Small intestine (tissue), 7 donors: Measurements from ENCODE around the gene ITSN2. TPM values are rescaled to one million over a fixed set of nuclear protein-coding genes. Genes with fewer than 3 reads are reported as not detected.

ENCODE experiments used
- DNase-seq, 2 donors: peaks; one replicate each; pipeline versions ENCODE4 v3.0.0 to v3.0.0-alpha.2; 2013
- FAIRE-seq: peaks from 2 replicates; lab custom pipeline; 2012; peaks lifted over from hg19 to GRCh38; lab: Jason Lieb, UNC
- H3K27ac ChIP-seq, 3 donors: one replicate each; pipeline ENCODE4 v1.5.1; 2013; ENCODE audit warnings: low read length in 2 of 3, mild to moderate bottlenecking in 2 of 3, control low read depth in 1 of 3, inconsistent platforms in 1 of 3, low read depth in 1 of 3, moderate library complexity in 1 of 3
- H3K27me3 ChIP-seq, 3 donors: one replicate each; pipeline ENCODE4 v1.6.1; 2013; ENCODE audit warnings: low read length in 3 of 3, inconsistent platforms in 1 of 3; ENCODE audit not compliant: control insufficient read depth in 3 of 3, insufficient read depth in 3 of 3
- H3K36me3 ChIP-seq, 3 donors: one replicate each; pipeline ENCODE4 v1.6.1; 2013; ENCODE audit warnings: low read length in 3 of 3, inconsistent platforms in 1 of 3, low read depth in 1 of 3, mild to moderate bottlenecking in 1 of 3, moderate library complexity in 1 of 3; ENCODE audit not compliant: control insufficient read depth in 3 of 3, insufficient read depth in 2 of 3
- H3K4me1 ChIP-seq, 3 donors: one replicate each; pipeline ENCODE4 v1.6.1; 2013; ENCODE audit warnings: low read length in 2 of 3, inconsistent platforms in 1 of 3, low read depth in 1 of 3, mild to moderate bottlenecking in 1 of 3, moderate library complexity in 1 of 3; ENCODE audit not compliant: control insufficient read depth in 3 of 3, insufficient read depth in 2 of 3
- H3K4me3 ChIP-seq, 3 donors: one replicate each; pipeline ENCODE4 v1.5.1; 2013; ENCODE audit warnings: low read length in 3 of 3, control low read depth in 1 of 3, inconsistent platforms in 1 of 3, low read depth in 1 of 3, mild to moderate bottlenecking in 1 of 3, moderate library complexity in 1 of 3
- H3K9me3 ChIP-seq, 2 donors: one replicate each; pipeline ENCODE4 v1.6.1; 2013; ENCODE audit warnings: low read depth in 1 of 2, low read length in 1 of 2; ENCODE audit not compliant: control insufficient read depth in 2 of 2, insufficient read depth in 1 of 2
- WGBS, 3 donors: extraction: QIAGEN DNeasy Blood & Tissue Kit; methylation state at CpG; one replicate each; pipeline ENCODE4 v1.1.7; 2013; 5-methylcytosine and 5-hydroxymethylcytosine counted together
- polyA plus RNA-seq, 4 donors: library from polyadenylated mRNA; stranded (reverse) in 3 of 4; unstranded in 1 of 4; fragments of 200-250 nt in 3 of 4; fragments of 120-200 nt in 1 of 4; gene quantifications; one replicate each; pipeline versions ENCODE4 v1.2.1 to v1.2.3, GENCODE V29; 2013
- donor health status: healthy with polysubstance abuse.
- donor health status: control.
- donor health status: control.
- donor health status: Bipolar disorder and iron deficiency.
- donor health status: healthy.

The ITSN2 gene
- polyA plus RNA-seq, 4 donors = 16.3 to 37.1 (median 29.5) TPM

GRCh38 chr2:24247592-24247991, 112.7 kb downstream of the ITSN2 start:
- Histone ChIP-seq H3K4me1 (no peaks in the 10 kb centered on the region), H3K9me3 (no peaks in the 10 kb centered on the region), H3K27me3 (no peaks in the 10 kb centered on the region), H3K4me3 (no peak overlapping the region), H3K27ac (no peak overlapping the region), H3K36me3 (peaks cover 5 to 11% (median 11%) of the 10 kb centered on the region in 3 donors)
- 74 to 80% (median 74%) methylated on average over 3 of the region's 3 CpGs for WGBS, 3 donors
- FAIRE-seq (no peak), DNase-seq (no peak)

DNA sequence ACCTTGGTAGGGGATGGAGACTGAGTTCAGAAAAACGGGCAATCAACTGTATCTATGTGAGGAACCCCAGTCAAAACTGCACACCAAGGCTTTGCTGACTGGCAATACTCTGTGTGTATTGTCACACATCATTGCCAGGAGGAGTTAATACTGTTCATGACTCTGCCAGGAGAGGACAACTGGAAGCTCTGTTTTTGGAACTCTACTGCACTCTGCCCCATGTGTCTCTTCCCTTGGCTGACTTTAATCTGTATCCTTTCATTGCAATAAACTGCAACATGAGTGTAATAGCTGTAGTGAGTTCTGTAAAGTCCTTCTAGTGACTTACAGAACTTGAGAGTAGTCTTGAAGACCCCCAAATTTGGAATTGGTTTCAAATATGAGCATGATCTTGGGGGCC, 113.2 kb downstream of the ITSN2 start:
- no peak for FAIRE-seq
- H3K27me3 ChIP-seq = no peaks in the 10 kb centered on the region

DNA sequence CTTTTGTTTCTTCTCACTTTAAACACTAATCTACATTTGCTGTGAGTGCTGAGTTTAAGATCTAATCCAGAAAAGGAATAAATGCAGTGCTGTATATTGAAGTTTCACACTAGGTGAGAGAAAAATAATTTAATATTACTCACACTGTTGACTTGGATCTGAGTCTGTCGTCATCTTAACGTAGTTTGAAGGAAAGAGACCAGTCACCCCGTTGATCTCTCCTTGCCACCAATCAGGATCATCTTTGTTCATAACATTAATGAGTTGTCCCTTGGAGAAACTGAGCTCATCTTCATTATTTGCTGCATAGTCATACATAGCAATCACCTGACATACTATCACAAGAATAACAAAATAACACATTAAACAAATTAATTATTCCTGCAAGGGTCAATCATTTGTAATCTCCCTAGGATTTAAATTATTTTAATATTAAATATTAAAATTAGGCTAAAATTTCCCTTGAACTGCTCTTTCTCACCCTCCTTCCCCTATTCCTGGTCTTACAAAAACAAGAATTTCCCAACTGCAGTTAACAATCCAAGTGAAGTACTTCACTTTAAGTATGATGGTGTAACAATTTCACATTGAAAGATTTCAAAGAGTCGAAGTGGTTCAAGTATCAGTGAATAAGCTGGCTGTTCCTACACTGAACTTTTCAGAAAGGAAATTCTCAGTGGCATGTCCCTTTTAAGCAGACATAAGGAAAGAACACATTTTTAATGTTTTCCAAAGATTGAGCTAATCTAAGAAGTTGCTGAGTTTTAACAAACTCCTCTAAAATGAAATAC, 114.2 kb downstream of the ITSN2 start:
- Histone ChIP-seq H3K4me3 (no peak overlapping the region), H3K27me3 (no peaks in the 10 kb centered on the region), H3K27ac (no peak overlapping the region), H3K4me1 (no peaks in the 10 kb centered on the region), H3K36me3 (peaks cover 5 to 11% (median 11%) of the 10 kb centered on the region in 3 donors), H3K9me3 (no peaks in the 10 kb centered on the region)
- DNase-seq (no peak), FAIRE-seq (no peak)
- 92 to 97% (median 95%) methylated on average over 4 of the region's 4 CpGs for WGBS, 3 donors

More for the DNA sequence above, 113.2 kb downstream of the ITSN2 start:
- H3K9me3 ChIP-seq = no peaks in the 10 kb centered on the region
- 93 to 100% (median 97%) methylated on average over 1 of the region's 1 CpG for WGBS, 3 donors
- no peak overlapping the region for H3K27ac ChIP-seq
- DNase-seq = no peak
- H3K36me3 ChIP-seq = peaks cover 5 to 11% (median 11%) of the 10 kb centered on the region in 3 donors
- no peak overlapping the region for H3K4me3 ChIP-seq
- no peaks in the 10 kb centered on the region for H3K4me1 ChIP-seq

- H3K27me3 ChIP-seq = no peaks in the 10 kb centered on the region
- H3K27ac ChIP-seq = no peak overlapping the region
- no peaks in the 10 kb centered on the region for H3K4me1 ChIP-seq
- no peaks in the 10 kb centered on the region for H3K9me3 ChIP-seq
- FAIRE-seq = no peak
- H3K36me3 ChIP-seq = peaks cover 3 to 7% (median 4%) of the 10 kb centered on the region in 3 donors
- no peak overlapping the region for H3K4me3 ChIP-seq
- no peak for DNase-seq
These were observed 118.8 kb downstream of the ITSN2 start for GRCh38 chr2:24241528-24241927.

GRCh38 chr2:24239553-24239952, 120.8 kb downstream of the ITSN2 start:
- FAIRE-seq (no peak), DNase-seq (no peak)
- H3K4me3 ChIP-seq = no peak overlapping the region
- H3K9me3 ChIP-seq = no peaks in the 10 kb centered on the region
- no peaks in the 10 kb centered on the region for H3K27me3 ChIP-seq
- WGBS, 3 donors = 97 to 100% (median 98%) methylated on average over 1 of the region's 1 CpG
- H3K27ac ChIP-seq = no peak overlapping the region
- no peaks in the 10 kb centered on the region for H3K4me1 ChIP-seq
- peaks cover 0 to 3% (median 3%) of the 10 kb centered on the region in 3 donors for H3K36me3 ChIP-seq

GRCh38 chr2:24238158-24238557, 122.2 kb downstream of the ITSN2 start:
- H3K27ac ChIP-seq = no peak overlapping the region
- FAIRE-seq (no peak), DNase-seq (no peak)
- WGBS, 3 donors = 88 to 95% (median 90%) methylated on average over 2 of the region's 2 CpGs
- H3K4me3 ChIP-seq = no peak overlapping the region
- H3K27me3 ChIP-seq = no peaks in the 10 kb centered on the region
- H3K9me3 ChIP-seq = no peaks in the 10 kb centered on the region
- H3K36me3 ChIP-seq = no peaks in the 10 kb centered on the region
- no peaks in the 10 kb centered on the region for H3K4me1 ChIP-seq

GRCh38 chr2:24237313-24237712, 123.0 kb downstream of the ITSN2 start:
- DNase-seq (no peak), FAIRE-seq (no peak)
- 98 to 100% (median 100%) methylated on average over 1 of the region's 1 CpG for WGBS, 3 donors
- Histone ChIP-seq H3K9me3 (no peaks in the 10 kb centered on the region), H3K36me3 (no peaks in the 10 kb centered on the region), H3K4me3 (no peak overlapping the region), H3K27ac (no peak overlapping the region), H3K4me1 (no peaks in the 10 kb centered on the region), H3K27me3 (no peaks in the 10 kb centered on the region)

- Histone ChIP-seq H3K4me1 (no peaks in the 10 kb centered on the region), H3K9me3 (no peaks in the 10 kb centered on the region), H3K36me3 (no peaks in the 10 kb centered on the region), H3K4me3 (no peak overlapping the region), H3K27me3 (no peaks in the 10 kb centered on the region), H3K27ac (no peak overlapping the region)
- FAIRE-seq (no peak), DNase-seq (no peak)
- WGBS, 3 donors = 96 to 100% (median 98%) methylated on average over 2 of the region's 2 CpGs
These were observed 127.0 kb downstream of the ITSN2 start for GRCh38 chr2:24233321-24233720.
